OCI-LY1 (cell line): ENCODE measurements around the gene SLC7A4.

Experiments used
- H2AFZ ChIP-seq: fragments of 200-600 bp; sonication (generic), shearing (Covaris generic); 2 replicates; pipeline ENCODE4 v1.6.0; 2014; ENCODE audit warnings: antibody characterized with exemption, mild to moderate bottlenecking, low read length
- H3F3A ChIP-seq: fragments of 200-600 bp; sonication (generic), shearing (Covaris generic); 2 replicates; pipeline ENCODE4 v1.6.0; 2014; ENCODE audit warnings: mild to moderate bottlenecking, antibody characterized with exemption, low read length, moderate library complexity; ENCODE audit not compliant: insufficient read depth
- H3K27ac ChIP-seq: fragments of 200-600 bp; sonication (generic); 2 replicates; pipeline ENCODE4 v1.5.1; 2014; ENCODE audit warnings: low read length, mixed run types, mild to moderate bottlenecking, low read depth; ENCODE audit not compliant: poor library complexity, severe bottlenecking
- H3K27me3 ChIP-seq: fragments of 200-600 bp; sonication (generic); 2 replicates; pipeline ENCODE4 v1.6.0; 2014; ENCODE audit warnings: antibody characterized with exemption, mild to moderate bottlenecking, low read length, moderate library complexity; ENCODE audit not compliant: insufficient read depth
- H3K36me3 ChIP-seq: fragments of 200-600 bp; sonication (generic); 2 replicates; pipeline ENCODE4 v1.6.1; 2014; ENCODE audit warnings: mild to moderate bottlenecking, antibody characterized with exemption, low read length, moderate library complexity, mixed read lengths; ENCODE audit not compliant: insufficient read depth
- H3K4me1 ChIP-seq: fragments of 200-600 bp; sonication (generic); 2 replicates; pipeline ENCODE4 v1.5.1; 2014; ENCODE audit warnings: mild to moderate bottlenecking, low read length, moderate library complexity; ENCODE audit not compliant: insufficient read depth, severe bottlenecking
- H3K4me2 ChIP-seq: fragments of 200-600 bp; sonication (generic), shearing (Covaris generic); 2 replicates; pipeline ENCODE4 v1.6.1; 2014; ENCODE audit warnings: low read length
- H3K4me3 ChIP-seq: fragments of 200-600 bp; sonication (generic); 2 replicates; pipeline ENCODE4 v1.5.1; 2014; ENCODE audit warnings: low read length, low read depth, mild to moderate bottlenecking, mixed read lengths; ENCODE audit not compliant: poor library complexity, severe bottlenecking
- H3K79me2 ChIP-seq: fragments of 200-600 bp; shearing (Covaris generic); 2 replicates; pipeline ENCODE4 v1.6.1; 2016; ENCODE audit warnings: mixed run types, low read length, mixed read lengths; ENCODE audit not compliant: insufficient read depth
- H3K9ac ChIP-seq: fragments of 200-600 bp; sonication (generic), shearing (Covaris generic); 2 replicates; pipeline ENCODE4 v1.6.1; 2014; ENCODE audit warnings: mild to moderate bottlenecking, low read length, mixed read lengths
- H3K9me2 ChIP-seq: fragments of 200-600 bp; sonication (generic), shearing (Covaris generic); 2 replicates; pipeline ENCODE4 v1.6.1; 2014; ENCODE audit warnings: low read depth, mild to moderate bottlenecking, low read length, mixed read lengths
- H3K9me3 ChIP-seq: fragments of 200-600 bp; shearing (Covaris generic); 2 replicates; pipeline ENCODE4 v1.6.1; 2014; ENCODE audit warnings: low read length, mixed read lengths
- H4K20me1 ChIP-seq: fragments of 200-600 bp; sonication (generic), shearing (Covaris generic); 2 replicates; pipeline ENCODE4 v1.6.0; 2016; ENCODE audit warnings: mild to moderate bottlenecking, low read length; ENCODE audit not compliant: insufficient read depth
- CTCF ChIP-seq: fragments of 200-600 bp; sonication (generic), shearing (Covaris generic); IDR thresholded peaks from 2 replicates; pipeline ENCODE4 v1.5.1; 2017; ENCODE audit warnings: mild to moderate bottlenecking, antibody characterized with exemption, low read length, moderate library complexity, mixed read lengths
- EZH2 ChIP-seq: fragments of 200-600 bp; sonication (generic), shearing (Covaris generic); IDR thresholded peaks from 2 replicates; pipeline ENCODE4 v1.8.0; 2017; ENCODE audit warnings: borderline replicate concordance, mixed run types, mild to moderate bottlenecking, antibody characterized with exemption, low read length, moderate library complexity, mixed read lengths

Gene SLC7A4

GRCh38 chr22:20995329-20996030 is 36.9 kb downstream of the SLC7A4 start:
- H3K36me3 ChIP-seq = peaks cover 39% of the 10 kb centered on the region; the same call in 1 of the 2 replicates
- no peak for TF ChIP-seq CTCF
- no peak for TF ChIP-seq EZH2
- no peaks in the 10 kb centered on the region for H3F3A ChIP-seq
- H3K27ac ChIP-seq = no peak overlapping the region
- H3K27me3 ChIP-seq = no peaks in the 10 kb centered on the region
- H3K4me3 ChIP-seq = no peak overlapping the region
- H3K4me2 ChIP-seq = no peak overlapping the region
- H3K79me2 ChIP-seq = no peaks in the 10 kb centered on the region
- no peak overlapping the region for H3K9ac ChIP-seq
- no peaks in the 10 kb centered on the region for H3K9me3 ChIP-seq
- H3K4me1 ChIP-seq = peaks cover 14% of the 10 kb centered on the region
- no peak overlapping the region for H2AFZ ChIP-seq
- H3K9me2 ChIP-seq = no peaks in the 10 kb centered on the region
- H4K20me1 ChIP-seq = no peaks in the 10 kb centered on the region

- no peak for TF ChIP-seq CTCF
- no peak for TF ChIP-seq EZH2
- Histone ChIP-seq H3K36me3 (peaks cover 35% of the 10 kb centered on the region; the same call in 1 of the 2 replicates), H2AFZ (no peak overlapping the region), H3K4me2 (no peak overlapping the region), H3K4me1 (peaks cover 8% of the 10 kb centered on the region), H3K9me3 (no peaks in the 10 kb centered on the region), H3K27me3 (no peaks in the 10 kb centered on the region), H3K27ac (no peak overlapping the region), H3K9me2 (no peaks in the 10 kb centered on the region), H4K20me1 (no peaks in the 10 kb centered on the region), H3F3A (no peaks in the 10 kb centered on the region), H3K9ac (no peak overlapping the region), H3K79me2 (no peaks in the 10 kb centered on the region), H3K4me3 (no peak overlapping the region)
Measured at GRCh38 chr22:20994902-20995241, 37.5 kb downstream of the SLC7A4 start.

GRCh38 chr22:20994128-20994901 is 38.0 kb downstream of the SLC7A4 start:
- H3K9me2 ChIP-seq = no peaks in the 10 kb centered on the region
- H3K4me2 ChIP-seq = no peak overlapping the region
- no peaks in the 10 kb centered on the region for H3F3A ChIP-seq
- no peaks in the 10 kb centered on the region for H4K20me1 ChIP-seq
- H3K9me3 ChIP-seq = no peaks in the 10 kb centered on the region
- no peak overlapping the region for H3K27ac ChIP-seq
- H3K36me3 ChIP-seq = peaks cover 31% of the 10 kb centered on the region; the same call in 1 of the 2 replicates
- H3K27me3 ChIP-seq = no peaks in the 10 kb centered on the region
- H3K79me2 ChIP-seq = no peaks in the 10 kb centered on the region
- no peak overlapping the region for H2AFZ ChIP-seq
- H3K4me1 ChIP-seq = peaks cover 2% of the 10 kb centered on the region
- no peak overlapping the region for H3K4me3 ChIP-seq
- TF ChIP-seq CTCF (no peak), EZH2 (no peak)
- H3K9ac ChIP-seq = no peak overlapping the region
